Smooth muscle cell of trachea (primary cell): ENCODE data around the gene TREML1. TPM values are rescaled to one million over a fixed set of nuclear protein-coding genes. Genes with fewer than 3 reads are reported as not detected.

Experiments
- total RNA-seq: library from RNA; depleted of rRNA; stranded (reverse); fragments of >200 nt; gene quantifications from 2 replicates; pipeline ENCODE4 v1.2.1, GENCODE V29; 2014

TREML1 gene, protein sequence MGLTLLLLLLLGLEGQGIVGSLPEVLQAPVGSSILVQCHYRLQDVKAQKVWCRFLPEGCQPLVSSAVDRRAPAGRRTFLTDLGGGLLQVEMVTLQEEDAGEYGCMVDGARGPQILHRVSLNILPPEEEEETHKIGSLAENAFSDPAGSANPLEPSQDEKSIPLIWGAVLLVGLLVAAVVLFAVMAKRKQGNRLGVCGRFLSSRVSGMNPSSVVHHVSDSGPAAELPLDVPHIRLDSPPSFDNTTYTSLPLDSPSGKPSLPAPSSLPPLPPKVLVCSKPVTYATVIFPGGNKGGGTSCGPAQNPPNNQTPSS
- not detected in 2 replicates for total RNA-seq

DNA sequence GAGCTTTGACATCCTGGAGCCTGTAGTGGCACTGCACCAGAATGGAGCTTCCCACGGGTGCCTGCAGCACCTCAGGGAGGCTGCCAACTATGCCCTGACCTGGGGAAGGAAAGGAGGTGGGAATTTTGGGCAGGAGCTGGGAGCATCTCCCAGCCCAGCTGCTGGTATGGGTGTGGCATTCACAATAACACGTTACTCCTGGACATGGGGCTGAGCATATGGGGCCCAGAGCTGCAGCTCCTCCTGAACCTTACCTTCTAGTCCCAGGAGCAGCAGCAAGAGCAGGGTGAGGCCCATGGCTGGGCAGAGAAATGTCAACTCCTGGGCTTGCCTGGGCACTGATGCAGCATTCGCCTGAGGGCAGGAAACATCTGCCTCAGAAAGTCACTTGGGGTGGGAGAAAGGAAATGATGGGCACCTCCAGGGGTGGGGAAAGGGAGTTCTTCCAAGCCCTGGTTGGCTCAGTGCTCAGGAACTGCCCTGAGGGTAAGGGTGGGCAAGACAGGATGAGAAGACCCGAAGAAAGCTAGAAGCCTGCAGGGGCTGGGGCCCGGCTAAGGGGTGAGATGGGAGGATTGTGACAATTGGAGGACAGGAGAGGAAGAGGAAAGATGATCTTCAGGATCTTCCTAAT is at the start of gene TREML1:
Gene TREML1, minus strand, starts transcription at position 356 of the 634 bp plus-strand sequence. Its CDS starts 59 bp downstream, at position 297.

GRCh38 chr6:41200901-41201763 is 47.0 kb upstream of the TREML1 start, which contains the start of gene TREML2:
Gene TREML2, minus strand, starts transcription at chr6:41201149. Its CDS starts 141 bp downstream, at chr6:41201008.

GRCh38 chr6:41162687-41163418 is 8.7 kb upstream of the TREML1 start, which contains the start of gene TREM2:
Gene TREM2, minus strand, starts transcription at chr6:41163116. Its CDS starts 34 bp downstream, at chr6:41163082.

Other genes with a start within 250 kb of the TREML1 start
- under 0.01 and 0.15 TPM in 2 replicates for gene UNC5CL, start 115.1 kb downstream of the TREML1 start, total RNA-seq
- gene TSPO2, start 111.9 kb downstream of the TREML1 start, total RNA-seq = not detected in 2 replicates
- gene APOBEC2, start 101.1 kb downstream of the TREML1 start, total RNA-seq = not detected in 2 replicates
- 8.8 and 16.0 TPM in 2 replicates for gene OARD1, start 82.0 kb downstream of the TREML1 start, total RNA-seq
- 11.4 and 16.0 TPM in 2 replicates for gene NFYA, start 81.4 kb downstream of the TREML1 start, total RNA-seq
- 0.33 and 0.44 TPM in 2 replicates for gene TREM2, start 8.8 kb upstream of the TREML1 start, total RNA-seq
- gene TREML2, start 46.8 kb upstream of the TREML1 start, total RNA-seq = not detected in 2 replicates
- not detected in 2 replicates for gene TREML4, start 74.0 kb upstream of the TREML1 start, total RNA-seq
- 0.50 TPM in 1 of 2 replicates, not detected in the other for gene TREM1, start 132.3 kb upstream of the TREML1 start, total RNA-seq
- not detected in 2 replicates for gene NCR2, start 181.3 kb upstream of the TREML1 start, total RNA-seq